Effector memory CD4-positive, alpha-beta T cell (primary cell): ENCODE measurements around the gene GMCL1.
"Not testable (repeated sequence)": the region's sequence is repeated elsewhere in the genome, so short reads cannot be mapped to it uniquely, and the experiment has no call there.

Source experiments
- DNase-seq, 3 donors: peaks; one replicate each; pipeline ENCODE4 v3.0.0-alpha.2; 2020
- H3K27ac ChIP-seq: 2 replicates; pipeline ENCODE4 v1.7.0; 2013; ENCODE audit warnings: mild to moderate bottlenecking, low read length, moderate library complexity; ENCODE audit not compliant: insufficient read depth, poor library complexity, severe bottlenecking
- H3K27me3 ChIP-seq: replicated peaks from 2 replicates; pipeline ENCODE4 v1.7.0; 2013; ENCODE audit warnings: mild to moderate bottlenecking, low read length; ENCODE audit not compliant: insufficient read depth, control insufficient read depth, poor library complexity, severe bottlenecking
- H3K36me3 ChIP-seq: 2 replicates; pipeline ENCODE4 v1.7.0; 2013; ENCODE audit warnings: mild to moderate bottlenecking, low read length, moderate library complexity; ENCODE audit not compliant: control insufficient read depth, insufficient read depth
- H3K4me1 ChIP-seq: 2 replicates; pipeline ENCODE4 v1.7.0; 2013; ENCODE audit warnings: low read length, mild to moderate bottlenecking; ENCODE audit not compliant: control insufficient read depth, insufficient read depth, poor library complexity, severe bottlenecking
- H3K4me3 ChIP-seq: 2 replicates; pipeline ENCODE4 v1.7.0; 2013; ENCODE audit warnings: low read length, low read depth, mild to moderate bottlenecking; ENCODE audit not compliant: insufficient read depth, poor library complexity, severe bottlenecking
- H3K9me3 ChIP-seq: 2 replicates; pipeline ENCODE4 v1.7.0; 2013; ENCODE audit warnings: mild to moderate bottlenecking, low read length, moderate library complexity; ENCODE audit not compliant: control insufficient read depth

The GMCL1 gene

GRCh38 chr2:69893684-69894551 lies 64.5 kb downstream of the GMCL1 start, which contains the start of gene SNRNP27:
TSS of gene SNRNP27 (plus strand) at chr2:69893956. CDS start at chr2:69893985, 29 bp downstream.
- DNase-seq: peak; percentile 47 to 66 (median 57)
- Histone ChIP-seq H3K4me3 (peak within 1 kb of the TSS; percentile 97), H3K9me3 (no peaks in the 10 kb centered on the region), H3K36me3 (peaks cover 27% of the 10 kb centered on the region), H3K27me3 (no peaks in the 10 kb centered on the region), H3K4me1 (peaks cover 10% of the 10 kb centered on the region), H3K27ac (peak within 1 kb of the TSS; percentile 73)

GRCh38 chr2:69894737-69895136 lies 65.3 kb downstream of the GMCL1 start:
- Histone ChIP-seq H3K4me3 (peak overlapping the region; percentile 97), H3K27ac (peak overlapping the region; percentile 73), H3K36me3 (peaks cover 30% of the 10 kb centered on the region)
- H3K9me3 ChIP-seq, H3K4me1 ChIP-seq, DNase-seq, H3K27me3 ChIP-seq: not testable (repeated sequence)

GRCh38 chr2:69902213-69902922 lies 72.9 kb downstream of the GMCL1 start:
- Histone ChIP-seq H3K27me3 (no peaks in the 10 kb centered on the region), H3K4me1 (peaks cover 8% of the 10 kb centered on the region), H3K9me3 (no peaks in the 10 kb centered on the region), H3K4me3 (peak overlapping the region; percentile 41), H3K36me3 (peaks cover 44% of the 10 kb centered on the region), H3K27ac (peak overlapping the region; percentile 42)
- no peak for DNase-seq

- DNase-seq: no peak
- H3K4me3 ChIP-seq: no peak overlapping the region
- no peaks in the 10 kb centered on the region for H3K9me3 ChIP-seq
- H3K27me3 ChIP-seq: no peaks in the 10 kb centered on the region
- peaks cover 7% of the 10 kb centered on the region for H3K4me1 ChIP-seq
- peaks cover 26% of the 10 kb centered on the region for H3K36me3 ChIP-seq
- no peak overlapping the region for H3K27ac ChIP-seq
These were observed 77.8 kb downstream of the GMCL1 start for GRCh38 chr2:69907216-69907615.

GRCh38 chr2:69911985-69912563 lies 82.6 kb downstream of the GMCL1 start:
- H3K27ac ChIP-seq: no peak overlapping the region
- H3K36me3 ChIP-seq: peaks cover 17% of the 10 kb centered on the region
- no peak overlapping the region for H3K4me3 ChIP-seq
- no peaks in the 10 kb centered on the region for H3K9me3 ChIP-seq
- H3K4me1 ChIP-seq: peaks cover 14% of the 10 kb centered on the region
- H3K27me3 ChIP-seq: no peaks in the 10 kb centered on the region
- no peak for DNase-seq

- Histone ChIP-seq H3K27ac (peak overlapping the region; percentile 94), H3K4me3 (peak overlapping the region; percentile 71), H3K27me3 (no peaks in the 10 kb centered on the region), H3K9me3 (no peaks in the 10 kb centered on the region), H3K4me1 (peaks cover 14% of the 10 kb centered on the region), H3K36me3 (peaks cover 12% of the 10 kb centered on the region)
- DNase-seq: peak; percentile 99 to 100 (median 100)
These were observed 84.9 kb downstream of the GMCL1 start for GRCh38 chr2:69914164-69914949.

- H3K4me3 ChIP-seq: peak within 1 kb of the TSS; percentile 98
- peaks cover 14% of the 10 kb centered on the region for H3K36me3 ChIP-seq
- no peaks in the 10 kb centered on the region for H3K27me3 ChIP-seq
- peaks cover 14% of the 10 kb centered on the region for H3K4me1 ChIP-seq
- no peaks in the 10 kb centered on the region for H3K9me3 ChIP-seq
- peak within 1 kb of the TSS; percentile 94 for H3K27ac ChIP-seq
- no peak for DNase-seq
These were observed 85.8 kb downstream of the GMCL1 start, which contains the start of gene MXD1 for GRCh38 chr2:69914950-69915945. TSS of gene MXD1 (plus strand) at chr2:69915109. CDS start at chr2:69915331, 222 bp downstream.

- H3K4me3 ChIP-seq: peak overlapping the region; percentile 98
- no peaks in the 10 kb centered on the region for H3K9me3 ChIP-seq
- no peaks in the 10 kb centered on the region for H3K27me3 ChIP-seq
- no peak overlapping the region for H3K27ac ChIP-seq
- H3K4me1 ChIP-seq: peaks cover 14% of the 10 kb centered on the region
- H3K36me3 ChIP-seq: peaks cover 18% of the 10 kb centered on the region
- no peak for DNase-seq
These were observed 86.6 kb downstream of the GMCL1 start for GRCh38 chr2:69916106-69916505.
